OCI-LY1 (cell line): ENCODE results near the gene KLKB1.

Experiments used
- H2AFZ ChIP-seq: fragments of 200-600 bp; sonication (generic), shearing (Covaris generic); 2 replicates; pipeline ENCODE4 v1.6.0; 2014; ENCODE audit warnings: antibody characterized with exemption, mild to moderate bottlenecking, low read length
- H3F3A ChIP-seq: fragments of 200-600 bp; sonication (generic), shearing (Covaris generic); 2 replicates; pipeline ENCODE4 v1.6.0; 2014; ENCODE audit warnings: mild to moderate bottlenecking, antibody characterized with exemption, low read length, moderate library complexity; ENCODE audit not compliant: insufficient read depth
- H3K27ac ChIP-seq: fragments of 200-600 bp; sonication (generic); 2 replicates; pipeline ENCODE4 v1.5.1; 2014; ENCODE audit warnings: low read length, mixed run types, mild to moderate bottlenecking, low read depth; ENCODE audit not compliant: poor library complexity, severe bottlenecking
- H3K27me3 ChIP-seq: fragments of 200-600 bp; sonication (generic); 2 replicates; pipeline ENCODE4 v1.6.0; 2014; ENCODE audit warnings: antibody characterized with exemption, mild to moderate bottlenecking, low read length, moderate library complexity; ENCODE audit not compliant: insufficient read depth
- H3K36me3 ChIP-seq: fragments of 200-600 bp; sonication (generic); 2 replicates; pipeline ENCODE4 v1.6.1; 2014; ENCODE audit warnings: mild to moderate bottlenecking, antibody characterized with exemption, low read length, moderate library complexity, mixed read lengths; ENCODE audit not compliant: insufficient read depth
- H3K4me1 ChIP-seq: fragments of 200-600 bp; sonication (generic); 2 replicates; pipeline ENCODE4 v1.5.1; 2014; ENCODE audit warnings: mild to moderate bottlenecking, low read length, moderate library complexity; ENCODE audit not compliant: insufficient read depth, severe bottlenecking
- H3K4me2 ChIP-seq: fragments of 200-600 bp; sonication (generic), shearing (Covaris generic); 2 replicates; pipeline ENCODE4 v1.6.1; 2014; ENCODE audit warnings: low read length
- H3K4me3 ChIP-seq: fragments of 200-600 bp; sonication (generic); 2 replicates; pipeline ENCODE4 v1.5.1; 2014; ENCODE audit warnings: low read length, low read depth, mild to moderate bottlenecking, mixed read lengths; ENCODE audit not compliant: poor library complexity, severe bottlenecking
- H3K79me2 ChIP-seq: fragments of 200-600 bp; shearing (Covaris generic); 2 replicates; pipeline ENCODE4 v1.6.1; 2016; ENCODE audit warnings: mixed run types, low read length, mixed read lengths; ENCODE audit not compliant: insufficient read depth
- H3K9ac ChIP-seq: fragments of 200-600 bp; sonication (generic), shearing (Covaris generic); 2 replicates; pipeline ENCODE4 v1.6.1; 2014; ENCODE audit warnings: mild to moderate bottlenecking, low read length, mixed read lengths
- H3K9me2 ChIP-seq: fragments of 200-600 bp; sonication (generic), shearing (Covaris generic); 2 replicates; pipeline ENCODE4 v1.6.1; 2014; ENCODE audit warnings: low read depth, mild to moderate bottlenecking, low read length, mixed read lengths
- H3K9me3 ChIP-seq: fragments of 200-600 bp; shearing (Covaris generic); 2 replicates; pipeline ENCODE4 v1.6.1; 2014; ENCODE audit warnings: low read length, mixed read lengths
- H4K20me1 ChIP-seq: fragments of 200-600 bp; sonication (generic), shearing (Covaris generic); 2 replicates; pipeline ENCODE4 v1.6.0; 2016; ENCODE audit warnings: mild to moderate bottlenecking, low read length; ENCODE audit not compliant: insufficient read depth
- EZH2 ChIP-seq: fragments of 200-600 bp; sonication (generic), shearing (Covaris generic); IDR thresholded peaks from 2 replicates; pipeline ENCODE4 v1.8.0; 2017; ENCODE audit warnings: borderline replicate concordance, mixed run types, mild to moderate bottlenecking, antibody characterized with exemption, low read length, moderate library complexity, mixed read lengths
- TF ChIP-seq, protein P1 (sequence below): fragments of 200-600 bp; sonication (generic), shearing (Covaris generic); IDR thresholded peaks from 2 replicates; pipeline ENCODE4 v1.5.1; 2017; ENCODE audit warnings: mild to moderate bottlenecking, antibody characterized with exemption, low read length, moderate library complexity, mixed read lengths

Gene KLKB1

DNA sequence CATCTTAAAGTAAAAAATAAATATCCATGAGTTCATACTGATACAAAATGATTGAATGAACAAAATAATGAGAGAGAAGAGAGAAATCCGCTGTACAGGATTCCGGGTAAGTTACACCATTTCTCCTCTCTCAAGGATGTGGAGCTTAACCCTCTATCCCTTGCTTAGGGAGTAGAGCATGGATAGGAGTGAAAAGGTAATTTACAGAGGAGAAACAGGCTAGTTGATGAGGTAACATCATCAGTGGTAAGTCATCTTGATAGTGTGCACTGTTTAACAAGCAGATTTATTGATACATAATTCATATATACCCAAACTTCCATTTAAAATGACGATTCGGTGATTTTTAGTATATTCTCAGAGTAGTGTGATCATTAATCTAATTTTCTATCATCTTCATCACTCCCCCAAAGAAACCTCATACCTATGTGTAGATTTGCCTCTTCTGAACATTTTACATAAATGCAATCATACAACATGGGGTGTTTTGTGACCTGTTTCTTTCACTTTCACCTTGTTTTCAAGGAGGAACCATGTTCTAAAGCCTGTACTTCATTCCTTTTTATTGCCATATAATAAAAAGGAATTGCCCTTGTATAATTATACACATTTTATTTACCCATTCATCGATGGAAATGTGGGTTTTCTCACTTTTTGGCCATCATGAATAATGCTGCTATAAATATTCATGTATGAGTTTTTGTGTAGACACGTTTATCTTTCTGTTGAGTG is 73.5 kb downstream of the KLKB1 start:
- TF ChIP-seq, protein P1, sequence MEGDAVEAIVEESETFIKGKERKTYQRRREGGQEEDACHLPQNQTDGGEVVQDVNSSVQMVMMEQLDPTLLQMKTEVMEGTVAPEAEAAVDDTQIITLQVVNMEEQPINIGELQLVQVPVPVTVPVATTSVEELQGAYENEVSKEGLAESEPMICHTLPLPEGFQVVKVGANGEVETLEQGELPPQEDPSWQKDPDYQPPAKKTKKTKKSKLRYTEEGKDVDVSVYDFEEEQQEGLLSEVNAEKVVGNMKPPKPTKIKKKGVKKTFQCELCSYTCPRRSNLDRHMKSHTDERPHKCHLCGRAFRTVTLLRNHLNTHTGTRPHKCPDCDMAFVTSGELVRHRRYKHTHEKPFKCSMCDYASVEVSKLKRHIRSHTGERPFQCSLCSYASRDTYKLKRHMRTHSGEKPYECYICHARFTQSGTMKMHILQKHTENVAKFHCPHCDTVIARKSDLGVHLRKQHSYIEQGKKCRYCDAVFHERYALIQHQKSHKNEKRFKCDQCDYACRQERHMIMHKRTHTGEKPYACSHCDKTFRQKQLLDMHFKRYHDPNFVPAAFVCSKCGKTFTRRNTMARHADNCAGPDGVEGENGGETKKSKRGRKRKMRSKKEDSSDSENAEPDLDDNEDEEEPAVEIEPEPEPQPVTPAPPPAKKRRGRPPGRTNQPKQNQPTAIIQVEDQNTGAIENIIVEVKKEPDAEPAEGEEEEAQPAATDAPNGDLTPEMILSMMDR = no peak
- no peak for TF ChIP-seq EZH2
- H3K27me3 ChIP-seq = no peaks in the 10 kb centered on the region
- H3K4me2 ChIP-seq = no peak overlapping the region
- H3K9me3 ChIP-seq = no peaks in the 10 kb centered on the region
- no peaks in the 10 kb centered on the region for H3K9me2 ChIP-seq
- H3F3A ChIP-seq = no peaks in the 10 kb centered on the region
- no peaks in the 10 kb centered on the region for H3K36me3 ChIP-seq
- no peaks in the 10 kb centered on the region for H4K20me1 ChIP-seq
- no peak overlapping the region for H2AFZ ChIP-seq
- peaks cover 3% of the 10 kb centered on the region for H3K4me1 ChIP-seq
- H3K4me3 ChIP-seq = no peak overlapping the region
- H3K27ac ChIP-seq = no peak overlapping the region
- H3K79me2 ChIP-seq = no peaks in the 10 kb centered on the region
- H3K9ac ChIP-seq = no peak overlapping the region

DNA sequence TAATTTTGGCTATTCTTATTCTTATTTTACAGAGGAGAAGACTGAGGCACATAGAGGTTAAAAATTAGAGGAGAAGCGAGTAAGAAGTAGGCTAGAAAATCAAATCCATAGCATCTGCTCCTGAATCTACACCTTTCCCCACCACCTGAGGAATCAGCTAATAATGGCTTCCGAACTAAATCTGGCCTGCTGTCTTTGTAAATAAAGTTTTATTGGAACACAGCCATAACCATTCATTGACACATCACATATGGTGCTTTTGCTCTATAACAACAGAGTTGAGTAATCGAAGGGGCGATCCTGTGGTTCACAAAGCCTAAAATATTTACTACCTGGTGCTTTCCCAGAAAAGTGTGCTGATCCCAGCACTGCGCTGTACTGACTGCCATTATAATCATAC is 76.9 kb downstream of the KLKB1 start:
- H3K9me2 ChIP-seq = no peaks in the 10 kb centered on the region
- no peaks in the 10 kb centered on the region for H3F3A ChIP-seq
- H3K27ac ChIP-seq = no peak overlapping the region
- no peak overlapping the region for H3K9ac ChIP-seq
- no peak overlapping the region for H2AFZ ChIP-seq
- H4K20me1 ChIP-seq = no peaks in the 10 kb centered on the region
- 0 out of 2 replicates have a peak, but pooled peaks cover 5% of the 10 kb centered on the region for H3K27me3 ChIP-seq
- H3K9me3 ChIP-seq = no peaks in the 10 kb centered on the region
- no peak overlapping the region for H3K4me3 ChIP-seq
- no peak overlapping the region for H3K4me2 ChIP-seq
- no peaks in the 10 kb centered on the region for H3K4me1 ChIP-seq
- no peaks in the 10 kb centered on the region for H3K79me2 ChIP-seq
- TF ChIP-seq, protein P1 = no peak
- no peak for TF ChIP-seq EZH2
- no peaks in the 10 kb centered on the region for H3K36me3 ChIP-seq

DNA sequence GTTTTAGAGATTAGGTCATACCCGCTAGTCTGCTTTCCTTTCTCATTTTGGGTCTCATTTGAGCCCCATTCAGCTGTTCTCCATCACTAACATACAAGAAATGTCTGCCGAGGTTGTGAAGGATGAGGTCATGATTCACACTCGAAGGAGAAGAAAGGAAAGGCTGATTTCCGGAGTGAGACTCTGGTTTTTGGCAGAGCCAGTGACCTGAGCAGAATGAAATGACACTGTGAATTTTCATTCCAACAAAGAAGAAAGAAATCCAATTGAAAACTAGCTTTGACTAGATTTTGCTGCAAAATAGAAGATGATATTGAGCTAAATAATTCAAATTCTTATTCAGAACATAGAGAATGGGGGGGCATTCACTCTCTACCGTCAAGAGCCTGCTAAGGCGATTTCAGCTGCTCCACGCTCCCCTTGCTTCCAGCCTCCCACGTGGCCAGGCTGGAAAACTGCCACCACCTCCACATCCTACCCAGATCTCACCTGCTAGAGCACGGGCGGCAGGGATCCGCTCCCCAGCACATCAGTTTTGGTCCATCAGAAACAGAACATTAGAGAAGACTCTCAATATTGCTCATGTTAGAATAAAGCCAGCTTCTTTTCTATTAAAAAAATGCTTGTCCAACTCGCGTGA is 77.7 kb downstream of the KLKB1 start:
- H3K4me2 ChIP-seq = no peak overlapping the region
- H3K4me3 ChIP-seq = no peak overlapping the region
- H3K9me3 ChIP-seq = no peaks in the 10 kb centered on the region
- 0 out of 2 replicates have a peak, but pooled peaks cover 5% of the 10 kb centered on the region for H3K27me3 ChIP-seq
- H3F3A ChIP-seq = no peaks in the 10 kb centered on the region
- H3K36me3 ChIP-seq = no peaks in the 10 kb centered on the region
- TF ChIP-seq, protein P1 = no peak
- no peak for TF ChIP-seq EZH2
- no peak overlapping the region for H2AFZ ChIP-seq
- no peaks in the 10 kb centered on the region for H3K79me2 ChIP-seq
- H4K20me1 ChIP-seq = no peaks in the 10 kb centered on the region
- H3K9ac ChIP-seq = no peak overlapping the region
- no peak overlapping the region for H3K27ac ChIP-seq
- H3K9me2 ChIP-seq = no peaks in the 10 kb centered on the region
- H3K4me1 ChIP-seq = no peaks in the 10 kb centered on the region
